ENCODE measurements around the gene ANO6.
"Not testable (repeated sequence)": the region's sequence is repeated elsewhere in the genome, so short reads cannot be mapped to it uniquely, and the experiment has no call there.

ANO6 gene

GRCh38 chr12:45351921-45352670, 136.2 kb downstream of the ANO6 start:
- no peak for DNase-seq

DNA sequence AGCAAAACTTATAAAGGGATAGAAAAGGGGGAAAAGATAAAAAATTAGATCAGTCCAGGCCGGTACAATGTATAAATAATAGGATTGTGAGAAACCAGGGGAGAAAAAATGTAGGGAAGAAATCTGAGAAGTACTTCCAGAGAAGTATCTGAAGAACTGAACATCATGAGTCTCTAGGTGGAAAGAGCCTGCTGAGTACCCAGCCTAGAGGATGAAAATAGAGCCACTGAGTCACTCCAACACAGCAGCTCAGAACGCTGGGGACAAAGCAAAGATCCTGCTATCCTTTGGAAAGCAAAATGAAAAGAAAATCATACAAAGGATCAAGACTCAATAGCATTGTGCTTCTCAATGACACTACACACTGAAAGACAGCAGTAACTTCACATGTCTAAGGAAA, 138.0 kb downstream of the ANO6 start:
- DNase-seq, result no peak

DNA sequence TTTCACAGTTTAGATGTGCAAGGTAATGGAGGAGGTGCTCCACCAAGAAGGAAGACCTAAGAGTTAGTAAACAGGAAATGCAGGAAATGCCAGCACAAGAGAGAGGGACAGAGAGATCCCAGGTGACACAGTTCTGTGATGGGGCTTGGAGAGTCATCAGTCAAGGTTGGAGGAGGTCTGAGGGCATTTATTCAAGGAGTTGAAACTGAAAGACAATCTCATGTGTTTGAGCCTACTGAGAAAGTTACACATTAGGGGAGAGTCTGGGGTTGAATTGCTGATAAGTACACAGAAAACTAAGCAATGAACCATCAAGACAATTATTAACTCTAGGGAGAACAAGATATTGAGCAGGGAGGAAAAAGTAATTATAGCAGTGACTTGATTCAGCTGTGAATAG, 138.5 kb downstream of the ANO6 start:
- DNase-seq, result no peak

- DNase-seq, result no peak
Measured at GRCh38 chr12:45355730-45356129, 139.8 kb downstream of the ANO6 start.

- no peak for DNase-seq
Measured at GRCh38 chr12:45356822-45357538, 141.1 kb downstream of the ANO6 start.

DNA sequence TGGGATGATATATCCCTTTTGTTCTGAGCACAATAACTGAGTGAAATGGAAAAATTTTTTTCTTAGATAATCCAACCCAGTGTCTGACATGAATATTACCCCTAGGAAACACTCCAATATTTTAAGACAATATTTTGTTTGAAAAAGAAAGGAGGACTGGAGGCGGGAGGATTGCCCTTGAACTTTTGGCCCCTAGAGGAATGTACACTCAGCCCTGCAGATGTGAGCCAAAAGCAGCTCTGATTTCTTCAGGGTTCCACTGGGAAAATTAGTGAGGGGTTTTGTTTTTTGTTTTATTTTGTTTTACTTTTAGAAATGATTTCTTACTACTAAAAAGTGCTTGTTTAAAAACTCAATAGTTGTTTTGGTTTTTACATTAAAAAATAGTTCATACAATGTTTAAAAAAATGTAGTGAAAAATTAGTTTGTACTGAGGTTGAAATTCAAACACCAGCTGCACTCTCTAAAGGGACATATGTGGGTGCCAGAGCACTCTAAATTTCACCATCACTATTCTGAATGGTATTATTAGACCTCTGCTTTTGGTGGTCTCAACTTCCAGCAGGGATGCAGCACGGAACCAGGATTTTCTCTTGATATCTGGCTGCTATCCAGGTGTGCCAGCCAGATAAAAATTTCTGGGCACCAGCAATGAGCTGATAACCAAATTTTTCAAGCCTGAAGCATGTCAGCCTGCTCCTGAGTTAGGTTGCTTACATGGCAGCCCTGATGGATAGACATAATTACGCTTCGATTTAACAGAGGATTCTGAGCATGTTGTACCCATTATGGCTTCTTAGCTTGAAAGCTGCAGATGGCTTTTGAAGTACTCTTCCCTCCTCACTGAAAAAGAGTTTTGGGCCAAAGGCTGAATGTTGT, 141.9 kb downstream of the ANO6 start:
- DNase-seq, result peak; percentile 58

DNA sequence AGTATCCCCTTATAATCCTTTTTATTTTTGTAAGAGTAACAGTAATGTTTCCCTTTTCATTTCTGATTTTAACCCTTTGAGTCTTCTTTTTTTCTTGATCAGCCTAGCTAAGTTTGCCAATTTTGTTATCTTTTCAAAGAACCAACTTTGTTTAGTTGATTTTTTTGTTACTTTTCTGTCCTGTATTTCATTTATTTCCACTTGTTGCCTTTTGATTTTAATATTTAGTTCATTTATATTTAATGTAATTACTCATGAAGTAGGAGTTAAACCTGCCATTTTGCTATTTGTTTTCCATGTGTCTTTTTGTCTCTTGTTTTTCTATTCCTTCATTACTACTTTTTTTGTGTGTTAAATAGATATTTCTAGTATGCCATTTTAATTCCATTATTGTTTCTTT, 146.4 kb downstream of the ANO6 start:
- no peak for DNase-seq

- DNase-seq, result peak; percentile 30
Measured at GRCh38 chr12:45363903-45364302, 148.0 kb downstream of the ANO6 start.

DNA sequence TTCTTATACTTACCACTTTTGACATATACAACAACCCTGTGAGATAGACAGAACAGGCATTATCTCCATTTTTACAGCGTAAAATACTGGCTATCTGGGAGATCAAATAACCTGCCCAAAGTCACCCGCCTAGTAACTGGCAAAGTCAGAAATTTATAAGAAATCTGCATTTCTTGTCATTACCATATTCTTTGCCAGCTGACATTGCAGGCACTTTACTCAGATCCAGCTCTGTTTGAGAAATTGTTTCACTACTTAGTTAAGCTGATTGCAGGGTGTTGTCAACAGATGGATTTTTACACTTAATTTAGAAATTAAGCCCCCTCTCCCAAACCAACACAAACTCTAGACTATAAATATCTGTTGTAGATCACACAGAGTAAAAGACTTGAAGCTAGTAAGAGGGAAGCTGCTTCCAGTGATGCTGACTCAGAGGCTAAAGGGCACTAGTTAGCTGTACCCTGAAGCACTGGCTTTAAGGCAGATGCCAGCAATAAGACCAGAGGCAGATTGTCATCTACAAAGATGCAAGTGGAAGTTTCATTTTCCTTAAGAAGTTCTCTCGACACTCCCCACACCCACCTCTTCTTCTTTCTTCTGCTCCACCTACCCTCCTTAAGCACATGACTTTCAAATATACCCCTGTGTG, 153.1 kb downstream of the ANO6 start:
- DNase-seq, result no peak

- DNase-seq, result no peak
Measured at GRCh38 chr12:45377815-45378214, 161.9 kb downstream of the ANO6 start.

GRCh38 chr12:45379261-45379660, 163.4 kb downstream of the ANO6 start:
- DNase-seq, result no peak

- DNase-seq, result no peak
Measured at GRCh38 chr12:45381351-45381750, 165.5 kb downstream of the ANO6 start.

DNA sequence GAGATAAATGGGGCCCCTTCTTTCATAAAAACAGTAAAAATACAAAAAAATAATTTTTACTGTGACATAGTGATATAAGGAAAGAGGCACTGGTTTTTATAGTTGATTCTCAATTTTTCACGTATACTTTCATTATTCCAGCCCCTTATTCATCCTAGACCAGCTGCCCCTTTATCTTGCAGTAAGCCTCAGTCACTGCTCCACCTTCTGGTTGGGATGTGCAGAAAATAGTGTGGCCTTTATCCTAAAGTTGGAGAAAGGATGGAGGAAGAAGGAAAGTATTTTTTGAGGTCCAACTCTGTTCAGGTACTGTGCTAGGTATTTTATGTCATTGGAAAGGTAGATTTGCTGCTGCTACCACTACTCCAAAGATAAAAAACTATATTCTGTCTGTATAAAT, 172.7 kb downstream of the ANO6 start:
- DNase-seq, result peak; percentile 66

- DNase-seq, result no peak
Measured at GRCh38 chr12:45389426-45389825, 173.5 kb downstream of the ANO6 start.

- DNase-seq, result not testable (repeated sequence)
Measured at GRCh38 chr12:45397499-45397898, 181.6 kb downstream of the ANO6 start.

DNA sequence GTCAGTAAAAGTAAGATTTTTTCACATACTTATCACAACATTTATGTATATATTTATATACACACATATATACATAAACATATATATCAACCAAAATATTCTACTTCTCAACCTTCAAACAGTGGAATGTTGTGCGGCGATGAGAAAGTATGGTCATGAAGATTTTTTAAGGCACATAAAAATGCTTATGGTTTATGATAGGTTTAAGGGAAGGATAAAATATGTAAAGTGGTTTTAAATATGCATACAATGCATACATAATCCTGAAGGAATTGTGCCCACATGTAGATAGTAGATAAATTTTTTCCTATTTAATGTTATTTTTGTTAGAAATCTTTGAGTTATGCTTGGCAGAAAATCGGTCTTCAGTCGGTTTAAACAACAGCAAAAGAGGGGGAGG, 182.7 kb downstream of the ANO6 start:
- DNase-seq, result no peak

DNA sequence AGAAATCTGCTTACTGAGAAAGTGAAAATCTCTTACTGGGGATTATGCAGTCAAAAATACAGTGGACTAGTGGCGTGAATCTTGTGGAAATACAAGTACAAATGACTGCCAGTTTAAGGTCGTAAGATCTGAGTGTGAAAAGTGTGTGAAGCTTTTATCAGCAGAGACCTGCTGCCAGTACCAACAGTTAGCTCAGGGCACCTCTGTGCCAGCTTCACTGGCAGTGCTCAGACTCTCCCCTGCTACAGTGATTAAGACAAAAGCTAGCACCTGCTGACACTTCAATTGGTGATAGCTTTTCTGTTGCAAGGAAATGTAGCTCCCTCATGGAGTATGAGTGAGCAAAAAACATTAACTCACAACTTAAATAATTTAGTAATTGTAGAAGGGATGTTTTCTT, 185.1 kb downstream of the ANO6 start:
- DNase-seq, result no peak

- DNase-seq, result peak; percentile 4
Measured at GRCh38 chr12:45402288-45402687, 186.4 kb downstream of the ANO6 start.

DNA sequence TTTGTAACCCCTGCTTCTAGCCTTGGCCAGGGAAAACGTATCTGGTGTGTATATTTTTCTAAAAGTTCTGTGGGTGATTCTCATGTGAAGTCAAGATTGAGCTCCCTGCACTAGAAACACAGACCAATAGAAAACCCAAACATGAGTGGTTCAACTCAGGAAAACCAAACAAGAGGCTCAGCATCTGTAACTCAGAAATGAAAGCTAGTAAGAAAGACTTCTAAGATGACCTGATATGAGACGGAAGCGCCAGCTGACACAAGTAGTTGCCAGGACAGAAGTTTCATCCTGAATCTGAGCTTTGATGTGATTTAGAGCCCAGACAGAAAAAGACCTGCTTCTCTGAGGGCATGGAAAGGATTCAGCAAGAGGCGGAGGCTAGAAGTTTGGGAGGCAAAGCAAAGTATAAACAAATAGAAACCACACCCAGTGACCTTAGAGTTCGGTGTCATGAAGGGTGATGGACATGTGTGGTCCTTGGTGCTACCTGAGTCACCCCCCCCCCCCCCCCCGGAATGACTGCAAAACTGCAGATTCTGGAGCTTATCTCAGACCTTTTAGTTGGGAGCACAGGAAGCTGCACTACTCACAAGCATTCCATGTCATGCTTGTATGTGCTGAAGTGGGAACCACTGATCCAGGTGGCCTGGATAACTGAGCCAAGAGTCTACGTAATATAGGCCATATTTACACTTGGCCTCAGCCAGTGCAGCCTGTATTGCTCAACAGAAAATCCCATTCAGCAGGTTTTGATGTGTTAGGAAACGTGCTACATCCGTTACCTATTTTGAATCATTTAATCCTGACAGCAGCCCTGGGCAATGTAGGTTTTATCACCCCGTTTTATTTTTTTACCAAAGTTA, 191.3 kb downstream of the ANO6 start:
- no peak for DNase-seq

- DNase-seq, result no peak
Measured at GRCh38 chr12:45407981-45408728, 192.3 kb downstream of the ANO6 start.

- no peak for DNase-seq
Measured at GRCh38 chr12:45408729-45409114, 192.8 kb downstream of the ANO6 start.
